T-cell (primary cell): ENCODE data around the gene SCN8A. TPM values are rescaled to one million over a fixed set of nuclear protein-coding genes. Genes with fewer than 3 reads are reported as not detected.

Source experiments
- ATAC-seq, 4 experiments: fragments of 200-7000 bp in 3 of 4; fragments of 150-1000 bp in 1 of 4; cut with Tn5 transposase; replicated peaks in 1 of 4; 1 replicate in 3 of 4; 2 replicates in 1 of 4; pipeline ENCODE4 v1.10.0; 2021; ENCODE audit warnings: moderate library complexity in 3 of 4, mild to moderate bottlenecking in 2 of 4, moderate number of reproducible peaks in 1 of 4
- CTCF ChIA-PET, 2 donors: fragments of 300-600 bp; sonication (Branson Sonifier 250); formaldehyde crosslinking; loops; one replicate each; lab custom pipeline; 2022; ENCODE audit warnings: antibody characterized with exemption in 2 of 2; lab: Charles Lee
- POLR2A ChIA-PET, 2 donors: fragments of 300-600 bp; sonication (Branson Sonifier 250); formaldehyde crosslinking; loops; one replicate each; lab custom pipeline; 2022; ENCODE audit warnings: antibody characterized with exemption in 2 of 2; lab: Charles Lee
- DNase-seq, 35 experiments: peaks; one replicate each; pipeline versions ENCODE4 v3.0.0 to v3.0.0-alpha.2; 2013 to 2023
- H3K27ac ChIP-seq: one replicate; pipeline ENCODE4 v1.5.1; 2013; ENCODE audit warnings: low read length
- H3K27me3 ChIP-seq, 2 experiments: replicated peaks in 1 of 2; 1 replicate in 1 of 2; 2 replicates in 1 of 2; pipeline versions ENCODE4 v1.6.1 to v1.7.0; 2013; ENCODE audit warnings: low read length in 1 of 2, mixed read lengths in 1 of 2; ENCODE audit not compliant: control insufficient read depth in 2 of 2, insufficient read depth in 2 of 2; ENCODE audit errors: extremely low read depth in 1 of 2
- H3K36me3 ChIP-seq, 2 donors: 1 replicate in 1 of 2; 2 replicates in 1 of 2; pipeline versions ENCODE4 v1.6.1 to v1.7.0; 2013; ENCODE audit warnings: low read length in 1 of 2; ENCODE audit not compliant: control insufficient read depth in 2 of 2, insufficient read depth in 1 of 2; ENCODE audit errors: extremely low read depth in 1 of 2
- H3K4me1 ChIP-seq, 2 experiments: 1 replicate in 1 of 2; 2 replicates in 1 of 2; pipeline versions ENCODE4 v1.6.1 to v1.7.0; 2013; ENCODE audit warnings: low read length in 2 of 2, mixed read lengths in 1 of 2; ENCODE audit not compliant: insufficient read depth in 2 of 2, control insufficient read depth in 1 of 2; ENCODE audit errors: extremely low read depth in 1 of 2
- H3K4me3 ChIP-seq, 2 donors: 1 replicate in 1 of 2; 2 replicates in 1 of 2; pipeline versions ENCODE4 v1.5.1 to v1.7.0; 2013; ENCODE audit warnings: mild to moderate bottlenecking in 2 of 2, low read length in 1 of 2, moderate library complexity in 1 of 2; ENCODE audit not compliant: control insufficient read depth in 1 of 2; ENCODE audit errors: extremely low read depth in 1 of 2
- H3K9me3 ChIP-seq: 2 replicates; pipeline ENCODE4 v1.7.0; 2013
- H3K27ac Mint-ChIP-seq, 2 donors: one replicate each; pipeline ENCODE4 v1.8.0; 2020 to 2021; ENCODE audit warnings: mild to moderate bottlenecking in 2 of 2, mixed read lengths in 2 of 2
- H3K27me3 Mint-ChIP-seq, 2 donors: one replicate each; pipeline ENCODE4 v1.8.0; 2021 to 2022; ENCODE audit warnings: mixed read lengths in 2 of 2
- H3K36me3 Mint-ChIP-seq: one replicate; pipeline ENCODE4 v1.8.0; 2021; ENCODE audit warnings: mixed read lengths
- H3K4me1 Mint-ChIP-seq, 3 donors: one replicate each; pipeline ENCODE4 v1.8.0; 2020 to 2022; ENCODE audit warnings: mixed read lengths in 3 of 3, mild to moderate bottlenecking in 1 of 3
- H3K4me3 Mint-ChIP-seq, 3 donors: one replicate each; pipeline ENCODE4 v1.8.0; 2020 to 2022; ENCODE audit warnings: mild to moderate bottlenecking in 3 of 3, mixed read lengths in 3 of 3, moderate library complexity in 3 of 3
- H3K9me3 Mint-ChIP-seq, 3 donors: one replicate each; pipeline ENCODE4 v1.8.0; 2020 to 2022; ENCODE audit warnings: mixed read lengths in 3 of 3
- WGBS: methylation state at CpG from one replicate; pipeline ENCODE4 v1.1.5; 2013; ENCODE audit warnings: missing lambda C conversion rate; ENCODE audit not compliant: insufficient coverage; 5-methylcytosine and 5-hydroxymethylcytosine counted together
- total RNA-seq, 35 experiments: library from RNA in 6 of 35; stranded (reverse) in 6 of 35; fragments of 120-200 nt in 1 of 35; gene quantifications; one replicate each; pipeline versions ENCODE4 v1.2.1 to v1.2.4 and lab custom pipeline; 2013 to 2026

The SCN8A gene
- total RNA-seq, 5 donors from 2014 or later (not counting 1 experiment from before 2014, with no cell fraction given) = 0.41 to 1.0 (median 0.53) TPM

- H3K4me1 ChIP-seq = peaks cover 2 to 7% of the 10 kb centered on the region in 2 experiments
- ChIA-PET POLR2A (no interaction called here), CTCF (no interaction called here)
- Mint-ChIP-seq H3K9me3 (no peaks in the 10 kb centered on the region), H3K27me3 (peaks cover 24 to 36% of the 10 kb centered on the region in 2 donors), H3K4me3 (peak overlapping the region; percentile 41 to 45 (median 44)), H3K4me1 (peaks cover 12 to 13% (median 13%) of the 10 kb centered on the region in 3 donors), H3K36me3 (no peaks in the 10 kb centered on the region), H3K27ac (no peak overlapping the region)
- ATAC-seq (peak; percentile 90 to 97 (median 96)), DNase-seq (peak; percentile 1 to 50 (median 26))
- H3K4me3 ChIP-seq = peak overlapping the region in 1 of 2 donors; percentile 64
- H3K27ac ChIP-seq = no peak overlapping the region
- WGBS = 12% methylated on average over 35 of the region's 44 CpGs
- H3K36me3 ChIP-seq = no peaks in the 10 kb centered on the region
- no peaks in the 10 kb centered on the region for H3K9me3 ChIP-seq
- H3K27me3 ChIP-seq = peaks cover 2 to 24% of the 10 kb centered on the region in 2 experiments
These were observed 130.4 kb downstream of the SCN8A start for GRCh38 chr12:51721282-51721940.

- Histone ChIP-seq H3K4me3 (no peak overlapping the region), H3K27ac (no peak overlapping the region), H3K27me3 (peaks cover 2 to 24% of the 10 kb centered on the region in 2 experiments), H3K4me1 (peaks cover 2 to 7% of the 10 kb centered on the region in 2 experiments), H3K9me3 (no peaks in the 10 kb centered on the region), H3K36me3 (no peaks in the 10 kb centered on the region)
- ATAC-seq (no peak), DNase-seq (no peak)
- Mint-ChIP-seq H3K27ac (no peak overlapping the region), H3K4me3 (peak overlapping the region in 1 of 3 donors; percentile 41), H3K9me3 (no peaks in the 10 kb centered on the region), H3K27me3 (peaks cover 16 to 33% of the 10 kb centered on the region in 2 donors), H3K36me3 (no peaks in the 10 kb centered on the region), H3K4me1 (peaks cover 12 to 13% (median 13%) of the 10 kb centered on the region in 3 donors)
- ChIA-PET POLR2A (interaction anchor here in 1 of 2 donors (0.9 kb wide), 1 partner anchor 283 kb away, joined by 3 read pairs; no protein-coding TSS in a partner anchor), CTCF (no interaction called here)
These were observed 131.4 kb downstream of the SCN8A start for GRCh38 chr12:51722431-51722830.

- DNase-seq (no peak), ATAC-seq (no peak)
- ChIA-PET CTCF (no interaction called here), POLR2A (no interaction called here)
- no peaks in the 10 kb centered on the region for H3K36me3 Mint-ChIP-seq
- no peaks in the 10 kb centered on the region for H3K36me3 ChIP-seq
- WGBS = no CpG with 5 or more reads among the region's 1 CpG
- H3K9me3 Mint-ChIP-seq = no peaks in the 10 kb centered on the region
- H3K9me3 ChIP-seq = no peaks in the 10 kb centered on the region
- H3K4me1 ChIP-seq = peaks cover under 1 to 6% of the 10 kb centered on the region in 2 experiments
- H3K4me3 Mint-ChIP-seq = no peak overlapping the region
- peaks cover 11 to 12% (median 11%) of the 10 kb centered on the region in 3 donors for H3K4me1 Mint-ChIP-seq
- peaks cover 24 to 39% of the 10 kb centered on the region in 2 donors for H3K27me3 Mint-ChIP-seq
- H3K27me3 ChIP-seq = peaks cover 0 to 20% of the 10 kb centered on the region in 2 experiments
- no peak overlapping the region for H3K27ac ChIP-seq
- H3K4me3 ChIP-seq = no peak overlapping the region
- no peak overlapping the region for H3K27ac Mint-ChIP-seq
These were observed 135.1 kb downstream of the SCN8A start for GRCh38 chr12:51726161-51726560.

- peaks cover 3 to 5% (median 3%) of the 10 kb centered on the region in 3 donors for H3K4me1 Mint-ChIP-seq
- WGBS = 71% methylated on average over 1 of the region's 2 CpGs
- Histone ChIP-seq H3K9me3 (no peaks in the 10 kb centered on the region), H3K4me3 (no peak overlapping the region), H3K36me3 (no peaks in the 10 kb centered on the region), H3K4me1 (no peaks in the 10 kb centered on the region), H3K27me3 (peaks cover 0 to 12% of the 10 kb centered on the region in 2 experiments), H3K27ac (no peak overlapping the region)
- ChIA-PET POLR2A (no interaction called here), CTCF (no interaction called here)
- ATAC-seq (no peak), DNase-seq (no peak)
- H3K27me3 Mint-ChIP-seq = peaks cover 21 to 32% of the 10 kb centered on the region in 2 donors
- no peak overlapping the region for H3K27ac Mint-ChIP-seq
- H3K36me3 Mint-ChIP-seq = no peaks in the 10 kb centered on the region
- no peak overlapping the region for H3K4me3 Mint-ChIP-seq
- H3K9me3 Mint-ChIP-seq = no peaks in the 10 kb centered on the region
These were observed 135.9 kb downstream of the SCN8A start for GRCh38 chr12:51726931-51727330.

- Mint-ChIP-seq H3K4me3 (no peak overlapping the region), H3K36me3 (no peaks in the 10 kb centered on the region), H3K4me1 (no peaks in the 10 kb centered on the region), H3K9me3 (peaks cover 0 to 13% (median 10%) of the 10 kb centered on the region in 3 donors), H3K27ac (no peak overlapping the region), H3K27me3 (peaks cover 17 to 29% of the 10 kb centered on the region in 2 donors)
- DNase-seq = no peak
- WGBS = no CpG with 5 or more reads among the region's 4 CpGs
- Histone ChIP-seq H3K36me3 (no peaks in the 10 kb centered on the region), H3K27me3 (no peaks in the 10 kb centered on the region), H3K4me1 (no peaks in the 10 kb centered on the region), H3K27ac (no peak overlapping the region), H3K4me3 (no peak overlapping the region), H3K9me3 (no peaks in the 10 kb centered on the region)
- no peak for ATAC-seq
- POLR2A ChIA-PET = no interaction called here
- CTCF ChIA-PET = no interaction called here
These were observed 138.3 kb downstream of the SCN8A start for GRCh38 chr12:51729331-51729730.

GRCh38 chr12:51730745-51731144, 139.7 kb downstream of the SCN8A start:
- WGBS = 80% methylated on average over 1 of the region's 2 CpGs
- ChIA-PET POLR2A (no interaction called here), CTCF (no interaction called here)
- H3K27me3 ChIP-seq = peaks cover 0 to 3% of the 10 kb centered on the region in 2 experiments
- no peaks in the 10 kb centered on the region for H3K9me3 ChIP-seq
- no peak overlapping the region for H3K4me3 ChIP-seq
- H3K36me3 ChIP-seq = no peaks in the 10 kb centered on the region
- Mint-ChIP-seq H3K36me3 (no peaks in the 10 kb centered on the region), H3K4me1 (no peaks in the 10 kb centered on the region), H3K27me3 (peaks cover 17 to 27% of the 10 kb centered on the region in 2 donors), H3K9me3 (peaks cover 0 to 15% (median 13%) of the 10 kb centered on the region in 3 donors), H3K4me3 (no peak overlapping the region), H3K27ac (no peak overlapping the region)
- no peak overlapping the region for H3K27ac ChIP-seq
- DNase-seq (no peak), ATAC-seq (no peak)
- H3K4me1 ChIP-seq = no peaks in the 10 kb centered on the region
